ENCODE data around the gene SMAD6. TPM values are rescaled to one million over a fixed set of nuclear protein-coding genes. Genes with fewer than 3 reads are reported as not detected.

Gene SMAD6
- total and polyA plus RNA-seq, 7 experiments from 2014 or later = 0.27 to 0.76 (median 0.40) TPM; not detected in 2

DNA sequence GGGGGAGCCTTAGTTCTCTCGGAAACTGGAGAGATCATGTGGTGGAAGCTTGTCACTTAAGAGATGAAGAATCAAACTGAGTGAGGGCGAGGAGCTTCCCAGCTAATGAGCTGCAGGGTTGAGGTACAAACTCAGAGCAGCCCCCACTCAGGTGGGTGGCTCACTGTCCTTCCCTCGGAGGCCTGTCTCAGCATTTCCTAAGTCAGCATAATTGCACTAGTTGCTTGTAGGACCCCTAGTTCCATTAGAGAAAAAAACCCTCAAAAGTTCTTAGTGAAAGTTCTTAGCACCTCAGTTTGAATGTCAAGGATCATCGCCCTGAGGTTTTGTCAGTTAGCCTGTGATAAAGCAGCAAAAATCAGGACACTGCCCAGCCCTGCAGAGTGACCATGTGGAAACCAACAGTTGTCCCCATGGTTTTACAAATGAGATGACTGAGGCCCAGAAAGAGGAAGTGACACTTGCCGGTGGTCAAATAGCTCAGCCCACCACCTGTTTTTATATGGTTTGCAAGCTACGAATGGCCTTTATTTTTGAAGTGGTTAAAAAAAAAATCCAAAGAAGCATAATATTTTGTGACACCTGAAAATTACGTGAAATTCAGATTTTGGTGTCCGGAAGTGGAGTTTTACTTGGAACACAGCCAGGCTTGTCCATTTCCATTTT, 11.9 kb downstream of the SMAD6 start:
- Mint-ChIP-seq H3K27ac (peak overlapping the region in 1 of 9 donors; percentile 70), H3K4me1 (peaks cover 0 to 4% (median 0%) of the 10 kb centered on the region in 7 donors), H3K27me3 (peaks cover 0 to 15% (median 0%) of the 10 kb centered on the region in 5 donors), H3K9me3 (no peaks in the 10 kb centered on the region), H3K36me3 (no peaks in the 10 kb centered on the region), H3K4me3 (no peak overlapping the region)
- intact Hi-C loops (cut with micrococcal nuclease) = no loop called here
- H3K4me1 ChIP-seq (ENCODE audit: control insufficient read depth in 2 of 2, insufficient read depth in 2 of 2, low read length in 2 of 2) = no peaks in the 10 kb centered on the region
- no peaks in the 10 kb centered on the region for H3K9me3 ChIP-seq (ENCODE audit: control insufficient read depth in 2 of 3, low read length in 3 of 3)
- H3K27me3 ChIP-seq (ENCODE audit: control insufficient read depth in 2 of 2, insufficient read depth in 2 of 2, low read length in 2 of 2) = no peaks in the 10 kb centered on the region
- H3K4me3 ChIP-seq (ENCODE audit: low read length) = no peak overlapping the region
- no peaks in the 10 kb centered on the region for H3K36me3 ChIP-seq (ENCODE audit: control insufficient read depth in 2 of 3, insufficient read depth in 3 of 3, low read length in 3 of 3)
- DNase-seq (no peak), ATAC-seq (no peak)
- ChIA-PET POLR2A (no interaction called here), CTCF (no interaction called here)
- H3K27ac ChIP-seq (ENCODE audit: low read depth, low read length) = no peak overlapping the region

GRCh38 chr15:66714543-66714981, 12.5 kb downstream of the SMAD6 start:
- Mint-ChIP-seq H3K36me3 (no peaks in the 10 kb centered on the region), H3K27me3 (peaks cover 0 to 15% (median 0%) of the 10 kb centered on the region in 5 donors), H3K9me3 (no peaks in the 10 kb centered on the region), H3K27ac (no peak overlapping the region), H3K4me1 (peaks cover 0 to 4% (median 2%) of the 10 kb centered on the region in 7 donors), H3K4me3 (no peak overlapping the region)
- DNase-seq = no peak
- no peaks in the 10 kb centered on the region for H3K27me3 ChIP-seq (ENCODE audit: control insufficient read depth in 2 of 2, insufficient read depth in 2 of 2, low read length in 2 of 2)
- H3K36me3 ChIP-seq (ENCODE audit: control insufficient read depth in 2 of 3, insufficient read depth in 3 of 3, low read length in 3 of 3) = no peaks in the 10 kb centered on the region
- ChIA-PET CTCF (no interaction called here), POLR2A (no interaction called here)
- intact Hi-C loops (cut with micrococcal nuclease) = no loop called here
- H3K4me3 ChIP-seq (ENCODE audit: low read length) = no peak overlapping the region
- no peaks in the 10 kb centered on the region for H3K4me1 ChIP-seq (ENCODE audit: control insufficient read depth in 2 of 2, insufficient read depth in 2 of 2, low read length in 2 of 2)
- H3K9me3 ChIP-seq (ENCODE audit: control insufficient read depth in 2 of 3, low read length in 3 of 3) = no peaks in the 10 kb centered on the region
- no peak for ATAC-seq
- no peak overlapping the region for H3K27ac ChIP-seq (ENCODE audit: low read depth, low read length)

GRCh38 chr15:66715181-66715624, 13.2 kb downstream of the SMAD6 start:
- Histone ChIP-seq H3K27ac (ENCODE audit: low read depth, low read length) (no peak overlapping the region), H3K36me3 (ENCODE audit: control insufficient read depth in 2 of 3, insufficient read depth in 3 of 3, low read length in 3 of 3) (no peaks in the 10 kb centered on the region), H3K4me3 (ENCODE audit: low read length) (no peak overlapping the region), H3K27me3 (ENCODE audit: control insufficient read depth in 2 of 2, insufficient read depth in 2 of 2, low read length in 2 of 2) (no peaks in the 10 kb centered on the region), H3K9me3 (ENCODE audit: control insufficient read depth in 2 of 3, low read length in 3 of 3) (no peaks in the 10 kb centered on the region), H3K4me1 (ENCODE audit: control insufficient read depth in 2 of 2, insufficient read depth in 2 of 2, low read length in 2 of 2) (peaks cover 0 to 4% of the 10 kb centered on the region in 2 donors)
- Mint-ChIP-seq H3K36me3 (no peaks in the 10 kb centered on the region), H3K4me3 (no peak overlapping the region), H3K27me3 (peaks cover 0 to 15% (median 0%) of the 10 kb centered on the region in 5 donors), H3K27ac (no peak overlapping the region), H3K4me1 (peaks cover 0 to 11% (median 8%) of the 10 kb centered on the region in 7 donors), H3K9me3 (no peaks in the 10 kb centered on the region)
- ATAC-seq (no peak), DNase-seq (no peak)
- CTCF ChIA-PET = no interaction called here
- intact Hi-C loops (cut with micrococcal nuclease) = no loop called here
- POLR2A ChIA-PET = no interaction called here

GRCh38 chr15:66715720-66716655, 14.0 kb downstream of the SMAD6 start:
- H3K4me3 ChIP-seq (ENCODE audit: low read length) = no peak overlapping the region
- Mint-ChIP-seq H3K4me1 (peaks cover 2 to 19% (median 13%) of the 10 kb centered on the region in 7 donors), H3K27ac (no peak overlapping the region), H3K27me3 (peaks cover 0 to 15% (median 0%) of the 10 kb centered on the region in 5 donors), H3K36me3 (no peaks in the 10 kb centered on the region), H3K4me3 (peak overlapping the region in 2 of 10 donors; percentile 7 to 62), H3K9me3 (no peaks in the 10 kb centered on the region)
- DNase-seq (no peak), ATAC-seq (no peak)
- H3K27me3 ChIP-seq (ENCODE audit: control insufficient read depth in 2 of 2, insufficient read depth in 2 of 2, low read length in 2 of 2) = no peaks in the 10 kb centered on the region
- no peaks in the 10 kb centered on the region for H3K36me3 ChIP-seq (ENCODE audit: control insufficient read depth in 2 of 3, insufficient read depth in 3 of 3, low read length in 3 of 3)
- ChIA-PET POLR2A (no interaction called here), CTCF (interaction anchor here (0.6 kb wide), 1 partner anchor 46 kb away, joined by 3 read pairs; no protein-coding TSS in a partner anchor)
- intact Hi-C loops (cut with micrococcal nuclease) = no loop called here
- H3K9me3 ChIP-seq (ENCODE audit: control insufficient read depth in 2 of 3, low read length in 3 of 3) = no peaks in the 10 kb centered on the region
- peaks cover 0 to 4% of the 10 kb centered on the region in 2 donors for H3K4me1 ChIP-seq (ENCODE audit: control insufficient read depth in 2 of 2, insufficient read depth in 2 of 2, low read length in 2 of 2)
- no peak overlapping the region for H3K27ac ChIP-seq (ENCODE audit: low read depth, low read length)

- ATAC-seq (no peak), DNase-seq (no peak)
- intact Hi-C loops (cut with micrococcal nuclease) = no loop called here
- H3K4me3 Mint-ChIP-seq = no peak overlapping the region
- ChIA-PET POLR2A (no interaction called here), CTCF (interaction anchor here (0.6 kb wide), 1 partner anchor 47 kb away, joined by 3 read pairs; no protein-coding TSS in a partner anchor)
- H3K27me3 Mint-ChIP-seq = peaks cover 0 to 15% (median 0%) of the 10 kb centered on the region in 5 donors
- no peaks in the 10 kb centered on the region for H3K27me3 ChIP-seq (ENCODE audit: control insufficient read depth in 2 of 2, insufficient read depth in 2 of 2, low read length in 2 of 2)
- H3K4me1 Mint-ChIP-seq = peaks cover 2 to 25% (median 15%) of the 10 kb centered on the region in 7 donors
- H3K4me3 ChIP-seq (ENCODE audit: low read length) = no peak overlapping the region
- no peaks in the 10 kb centered on the region for H3K9me3 ChIP-seq (ENCODE audit: control insufficient read depth in 2 of 3, low read length in 3 of 3)
- H3K9me3 Mint-ChIP-seq = no peaks in the 10 kb centered on the region
- no peak overlapping the region for H3K27ac Mint-ChIP-seq
- H3K36me3 Mint-ChIP-seq = no peaks in the 10 kb centered on the region
- H3K27ac ChIP-seq (ENCODE audit: low read depth, low read length) = no peak overlapping the region
- H3K36me3 ChIP-seq (ENCODE audit: control insufficient read depth in 2 of 3, insufficient read depth in 3 of 3, low read length in 3 of 3) = no peaks in the 10 kb centered on the region
- H3K4me1 ChIP-seq (ENCODE audit: control insufficient read depth in 2 of 2, insufficient read depth in 2 of 2, low read length in 2 of 2) = peaks cover 0 to 4% of the 10 kb centered on the region in 2 donors
These were observed 14.6 kb downstream of the SMAD6 start for GRCh38 chr15:66716656-66717020.

- CTCF ChIA-PET = no interaction called here
- Mint-ChIP-seq H3K27me3 (peaks cover 0 to 15% (median 0%) of the 10 kb centered on the region in 5 donors), H3K36me3 (no peaks in the 10 kb centered on the region), H3K27ac (no peak overlapping the region), H3K4me3 (peak overlapping the region in 1 of 10 donors; percentile 17), H3K4me1 (peaks cover 3 to 33% (median 15%) of the 10 kb centered on the region in 7 donors), H3K9me3 (no peaks in the 10 kb centered on the region)
- no peak overlapping the region for H3K27ac ChIP-seq (ENCODE audit: low read depth, low read length)
- DNase-seq = no peak
- H3K4me3 ChIP-seq (ENCODE audit: low read length) = no peak overlapping the region
- H3K36me3 ChIP-seq (ENCODE audit: control insufficient read depth in 2 of 3, insufficient read depth in 3 of 3, low read length in 3 of 3) = no peaks in the 10 kb centered on the region
- H3K27me3 ChIP-seq (ENCODE audit: control insufficient read depth in 2 of 2, insufficient read depth in 2 of 2, low read length in 2 of 2) = no peaks in the 10 kb centered on the region
- ATAC-seq = no peak
- no peaks in the 10 kb centered on the region for H3K9me3 ChIP-seq (ENCODE audit: control insufficient read depth in 2 of 3, low read length in 3 of 3)
- intact Hi-C loops (cut with micrococcal nuclease) = no loop called here
- peaks cover 0 to 4% of the 10 kb centered on the region in 2 donors for H3K4me1 ChIP-seq (ENCODE audit: control insufficient read depth in 2 of 2, insufficient read depth in 2 of 2, low read length in 2 of 2)
- POLR2A ChIA-PET = no interaction called here
These were observed 16.4 kb downstream of the SMAD6 start for GRCh38 chr15:66718220-66718988.
